ENCODE results near the gene LIPF.

- no peak for TF ChIP-seq CTCF (IDR thresholded peaks at IDR 0.05)
- no peak for TF ChIP-seq POLR2A (IDR thresholded peaks at IDR 0.05)
Measured at GRCh38 chr10:88705958-88706357, 41.7 kb downstream of the LIPF start, which contains the start of gene LIPK.

All from uterus (tissue), 2 donors.